UCSD-AML1 (cell line): ENCODE data around the gene CEBPZOS.

Experiments
- DNase-seq: peaks from one replicate; lab custom pipeline; 2025; ENCODE audit not compliant: unreplicated experiment; lab: John Stamatoyannopoulos, UW

The CEBPZOS gene

GRCh38 chr2:37231241-37232130 lies 35.2 kb downstream of the CEBPZOS start, which contains the start of the genes CEBPZ and NDUFAF7:
Gene CEBPZ, minus strand, starts transcription at chr2:37231596. Its CDS starts 29 bp downstream, at chr2:37231567.
Gene NDUFAF7, plus strand, starts transcription at chr2:37231658. Its CDS starts 48 bp downstream, at chr2:37231706.
- peak; percentile 88 for DNase-seq

GRCh38 chr2:37232131-37232933 lies 36.0 kb downstream of the CEBPZOS start:
- peak; percentile 40 for DNase-seq

- no peak for DNase-seq
Measured at GRCh38 chr2:37243435-37243834, 47.1 kb downstream of the CEBPZOS start.

- no peak for DNase-seq
Measured at GRCh38 chr2:37244017-37244416, 47.7 kb downstream of the CEBPZOS start.

- DNase-seq: no peak
Measured at GRCh38 chr2:37244755-37245154, 48.5 kb downstream of the CEBPZOS start.

GRCh38 chr2:37246205-37246604 lies 49.9 kb downstream of the CEBPZOS start:
- DNase-seq: no peak

GRCh38 chr2:37250869-37251740 lies 54.8 kb downstream of the CEBPZOS start:
- no peak for DNase-seq
